DMS53 treated with DMSO at 0.1 percent for 48 hours (cell line): ENCODE data around the gene MACROD2.
"Not testable (repeated sequence)": the region's sequence is repeated elsewhere in the genome, so short reads cannot be mapped to it uniquely, and the experiment has no call there.

Source experiments
- DNase-seq: peaks from one replicate; lab custom pipeline; 2025; ENCODE audit not compliant: unreplicated experiment; lab: John Stamatoyannopoulos, UW

Gene MACROD2

GRCh38 chr20:14245368-14245970 lies 250.2 kb downstream of the MACROD2 start:
- DNase-seq = no peak

GRCh38 chr20:14259689-14260088 lies 264.4 kb downstream of the MACROD2 start:
- DNase-seq = no peak

- DNase-seq = no peak
These were observed 265.1 kb downstream of the MACROD2 start for GRCh38 chr20:14260367-14260766.

- peak; percentile 13 for DNase-seq
These were observed 269.6 kb downstream of the MACROD2 start for GRCh38 chr20:14264869-14265268.

GRCh38 chr20:14266246-14266645 lies 270.9 kb downstream of the MACROD2 start:
- no peak for DNase-seq

- not testable (repeated sequence) for DNase-seq
These were observed 275.4 kb downstream of the MACROD2 start for GRCh38 chr20:14270751-14271150.

- DNase-seq = no peak
These were observed 286.8 kb downstream of the MACROD2 start for GRCh38 chr20:14282140-14282539.

- DNase-seq = no peak
These were observed 289.1 kb downstream of the MACROD2 start for GRCh38 chr20:14284443-14284842.

GRCh38 chr20:14288341-14289330 lies 293.3 kb downstream of the MACROD2 start:
- DNase-seq = no peak

- no peak for DNase-seq
These were observed 296.2 kb downstream of the MACROD2 start for GRCh38 chr20:14291502-14291901.

GRCh38 chr20:14295238-14295637 lies 299.9 kb downstream of the MACROD2 start:
- no peak for DNase-seq

- DNase-seq = no peak
These were observed 300.5 kb downstream of the MACROD2 start for GRCh38 chr20:14295770-14296309.

GRCh38 chr20:14299831-14300230 lies 304.5 kb downstream of the MACROD2 start:
- no peak for DNase-seq

GRCh38 chr20:14303106-14303505 lies 307.8 kb downstream of the MACROD2 start:
- no peak for DNase-seq

GRCh38 chr20:14303651-14304050 lies 308.3 kb downstream of the MACROD2 start:
- no peak for DNase-seq

- no peak for DNase-seq
These were observed 309.2 kb downstream of the MACROD2 start for GRCh38 chr20:14304472-14304871.

- no peak for DNase-seq
These were observed 312.6 kb downstream of the MACROD2 start for GRCh38 chr20:14307956-14308355.

- DNase-seq = no peak
These were observed 315.8 kb downstream of the MACROD2 start for GRCh38 chr20:14310977-14311627.

- no peak for DNase-seq
These were observed 316.7 kb downstream of the MACROD2 start for GRCh38 chr20:14312001-14312400.

- no peak for DNase-seq
These were observed 318.2 kb downstream of the MACROD2 start for GRCh38 chr20:14313341-14314020.

- DNase-seq = no peak
These were observed 324.4 kb downstream of the MACROD2 start for GRCh38 chr20:14319704-14320103.
